Adipose tissue (tissue), 3 donors: ENCODE measurements around the gene GPX3. TPM values are rescaled to one million over a fixed set of nuclear protein-coding genes. Genes with fewer than 3 reads are reported as not detected.

Experiments used
- H3K27ac ChIP-seq: one replicate; pipeline ENCODE4 v1.5.1; 2013; ENCODE audit warnings: low read depth, low read length
- WGBS, 3 donors: extraction: QIAGEN DNeasy Blood & Tissue Kit; methylation state at CpG; one replicate each; pipeline ENCODE4 v1.1.7; 2013; 5-methylcytosine and 5-hydroxymethylcytosine counted together
- polyA plus RNA-seq, 3 donors: library from polyadenylated mRNA; stranded (reverse); fragments of 200-250 nt; gene quantifications; one replicate each; pipeline ENCODE4 v1.2.3, GENCODE V29; 2013
- donor health status: healthy with polysubstance abuse.
- donor health status: Bipolar disorder and iron deficiency.
- donor health status: healthy.

Gene GPX3
- polyA plus RNA-seq, 3 donors, result 431 to 7,652 (median 5,613) TPM

- H3K27ac ChIP-seq, result no peak overlapping the region
- 63 to 72% (median 65%) methylated on average over 13 of the region's 13 CpGs for WGBS, 3 donors
These were observed 27.5 kb downstream of the GPX3 start for GRCh38 chr5:151047814-151048425.

GRCh38 chr5:151048526-151048925, 28.1 kb downstream of the GPX3 start:
- no peak overlapping the region for H3K27ac ChIP-seq
- 61 to 72% (median 63%) methylated on average over 7 of the region's 7 CpGs for WGBS, 3 donors

GRCh38 chr5:151051066-151051930, 30.9 kb downstream of the GPX3 start:
- no peak overlapping the region for H3K27ac ChIP-seq
- WGBS, 3 donors, result 58 to 64% (median 59%) methylated on average over 6 of the region's 6 CpGs

GRCh38 chr5:151051931-151052608, 31.7 kb downstream of the GPX3 start:
- H3K27ac ChIP-seq, result no peak overlapping the region
- 69 to 71% (median 70%) methylated on average over 10 of the region's 10 CpGs for WGBS, 3 donors

- no peak overlapping the region for H3K27ac ChIP-seq
- WGBS, 3 donors, result 67 to 95% (median 83%) methylated on average over 3 of the region's 3 CpGs
These were observed 32.4 kb downstream of the GPX3 start for GRCh38 chr5:151052836-151053235.

GRCh38 chr5:151053796-151054462, 33.5 kb downstream of the GPX3 start:
- 96 to 97% (median 97%) methylated on average over 4 of the region's 4 CpGs for WGBS, 3 donors
- no peak overlapping the region for H3K27ac ChIP-seq

GRCh38 chr5:151054709-151055108, 34.3 kb downstream of the GPX3 start:
- WGBS, 3 donors, result 75 to 95% (median 87%) methylated on average over 3 of the region's 3 CpGs
- no peak overlapping the region for H3K27ac ChIP-seq

- 63 to 90% (median 90%) methylated on average over 6 of the region's 6 CpGs for WGBS, 3 donors
- no peak overlapping the region for H3K27ac ChIP-seq
These were observed 34.9 kb downstream of the GPX3 start for GRCh38 chr5:151055336-151055735.

GRCh38 chr5:151056379-151057325, 36.3 kb downstream of the GPX3 start:
- H3K27ac ChIP-seq, result no peak overlapping the region
- WGBS, 3 donors, result 84 to 97% (median 86%) methylated on average over 24 to 25 of the region's 25 CpGs

- no peak overlapping the region for H3K27ac ChIP-seq
- WGBS, 3 donors, result 77 to 93% (median 83%) methylated on average over 5 of the region's 5 CpGs
These were observed 37.9 kb downstream of the GPX3 start for GRCh38 chr5:151058301-151058700.

GRCh38 chr5:151058891-151059489, 38.6 kb downstream of the GPX3 start:
- 67 to 94% (median 78%) methylated on average over 7 of the region's 7 CpGs for WGBS, 3 donors
- H3K27ac ChIP-seq, result no peak overlapping the region

- H3K27ac ChIP-seq, result no peak overlapping the region
- 60 to 77% (median 67%) methylated on average over 6 of the region's 6 CpGs for WGBS, 3 donors
These were observed 40.4 kb downstream of the GPX3 start for GRCh38 chr5:151060742-151061141.

- no peak overlapping the region for H3K27ac ChIP-seq
- WGBS, 3 donors, result 91 to 97% (median 95%) methylated on average over 5 of the region's 5 CpGs
These were observed 42.2 kb downstream of the GPX3 start for GRCh38 chr5:151062405-151063141.

- 42 to 73% (median 45%) methylated on average over 17 of the region's 17 CpGs for WGBS, 3 donors
- H3K27ac ChIP-seq, result no peak overlapping the region
These were observed 43.0 kb downstream of the GPX3 start for GRCh38 chr5:151063142-151063989.

GRCh38 chr5:151064916-151065499, 44.6 kb downstream of the GPX3 start:
- no peak overlapping the region for H3K27ac ChIP-seq
- WGBS, 3 donors, result 97% methylated on average over 11 to 12 of the region's 12 CpGs

GRCh38 chr5:151065609-151066008, 45.2 kb downstream of the GPX3 start:
- WGBS, 3 donors, result 90 to 95% (median 94%) methylated on average over 1 of the region's 1 CpG
- no peak overlapping the region for H3K27ac ChIP-seq
